HCT116 (cell line): ENCODE results near the gene BICRAL.

Experiments
- EZH2 ChIP-seq: fragments of 200-600 bp; sonication (generic); IDR thresholded peaks from 2 replicates; pipeline ENCODE4 v1.6.1; 2017; ENCODE audit warnings: antibody characterized with exemption, mixed run types
- POLR2A ChIP-seq: IDR thresholded peaks from 2 replicates; pipeline ENCODE4 v1.7.0; 2011; ENCODE audit warnings: borderline replicate concordance; ENCODE audit not compliant: insufficient read depth, insufficient read length; ENCODE audit errors: extremely low read depth
- SIN3A ChIP-seq: IDR thresholded peaks from 2 replicates; pipeline ENCODE4 v1.6.1; 2012; ENCODE audit warnings: low read depth
- TF ChIP-seq, protein P1 (sequence below), 3 experiments: fragments of 200-600 bp in 1 of 3; sonication (generic) in 1 of 3; IDR thresholded peaks in 2 of 3; conservative IDR thresholded peaks in 1 of 3; 2 replicates each; pipeline ENCODE4 v1.5.1; 2012 to 2017; ENCODE audit warnings: low read depth in 2 of 3, low read length in 2 of 3, antibody characterized with exemption in 1 of 3, borderline replicate concordance in 1 of 3, control low read depth in 1 of 3, mild to moderate bottlenecking in 1 of 3, mixed read lengths in 1 of 3, mixed run types in 1 of 3, moderate library complexity in 1 of 3; ENCODE audit not compliant: insufficient read depth in 1 of 3

- TF ChIP-seq, protein P1, sequence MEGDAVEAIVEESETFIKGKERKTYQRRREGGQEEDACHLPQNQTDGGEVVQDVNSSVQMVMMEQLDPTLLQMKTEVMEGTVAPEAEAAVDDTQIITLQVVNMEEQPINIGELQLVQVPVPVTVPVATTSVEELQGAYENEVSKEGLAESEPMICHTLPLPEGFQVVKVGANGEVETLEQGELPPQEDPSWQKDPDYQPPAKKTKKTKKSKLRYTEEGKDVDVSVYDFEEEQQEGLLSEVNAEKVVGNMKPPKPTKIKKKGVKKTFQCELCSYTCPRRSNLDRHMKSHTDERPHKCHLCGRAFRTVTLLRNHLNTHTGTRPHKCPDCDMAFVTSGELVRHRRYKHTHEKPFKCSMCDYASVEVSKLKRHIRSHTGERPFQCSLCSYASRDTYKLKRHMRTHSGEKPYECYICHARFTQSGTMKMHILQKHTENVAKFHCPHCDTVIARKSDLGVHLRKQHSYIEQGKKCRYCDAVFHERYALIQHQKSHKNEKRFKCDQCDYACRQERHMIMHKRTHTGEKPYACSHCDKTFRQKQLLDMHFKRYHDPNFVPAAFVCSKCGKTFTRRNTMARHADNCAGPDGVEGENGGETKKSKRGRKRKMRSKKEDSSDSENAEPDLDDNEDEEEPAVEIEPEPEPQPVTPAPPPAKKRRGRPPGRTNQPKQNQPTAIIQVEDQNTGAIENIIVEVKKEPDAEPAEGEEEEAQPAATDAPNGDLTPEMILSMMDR (IDR thresholded peaks at IDR 0.05 in 2 of 3, conservative IDR thresholded peaks at IDR 0.05 in 1 of 3; ENCODE audit: borderline replicate concordance in 1 of 3, insufficient read depth in 1 of 3, low read depth in 2 of 3, low read length in 2 of 3), result no peak
- TF ChIP-seq EZH2 (no peak), SIN3A (no peak), POLR2A (no peak)
These were observed 39.5 kb downstream of the BICRAL start for GRCh38 chr6:42821341-42821668.
